Measurements from ENCODE around the gene DOCK4. TPM values are rescaled to one million over a fixed set of nuclear protein-coding genes. Genes with fewer than 3 reads are reported as not detected.

Gene DOCK4
- total and polyA plus RNA-seq, 2 of the 8 experiments (the other 6 are each of a cell fraction or from before 2014, with no cell fraction given) = 5.1 to 23.6 TPM

DNA sequence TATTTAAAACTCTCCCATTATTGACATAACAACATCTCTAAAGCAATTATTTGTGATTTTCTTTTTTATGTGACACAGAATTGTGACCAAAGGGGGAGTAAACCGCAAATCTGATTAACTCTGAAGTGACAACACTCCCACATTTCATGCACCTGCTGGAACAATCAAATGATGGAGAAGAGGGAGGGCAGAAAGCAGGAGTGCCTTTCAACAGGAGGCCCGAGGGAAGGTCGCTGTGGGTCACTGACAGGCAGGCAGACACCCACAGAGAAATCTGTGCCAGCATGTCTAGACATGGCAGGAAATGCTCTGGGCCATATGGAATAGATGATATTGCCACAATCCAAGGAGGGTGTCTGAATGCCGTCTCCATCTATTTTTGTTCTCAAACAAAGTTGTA, 247.3 kb downstream of the DOCK4 start:
- no peak overlapping the region for H2BK15ac ChIP-seq (ENCODE audit: low read length)
- DNase-seq (ENCODE audit: low read depth in 1 of 2, low spot score in 2 of 2) (no peak), FAIRE-seq (no peak)

More for the DNA sequence above, 247.3 kb downstream of the DOCK4 start:
- H2BK120ac ChIP-seq (replicated peaks; ENCODE audit: low read depth, low read length) = no peak overlapping the region
- no peak overlapping the region for H3K56ac ChIP-seq (replicated peaks; ENCODE audit: insufficient read length, low read depth, low read length)
- H3K4me2 ChIP-seq (ENCODE audit: insufficient read depth in 1 of 2, low read depth in 2 of 2, low read length in 2 of 2) = no peak overlapping the region
- CTCF ChIA-PET (ENCODE audit: partially characterized antibody) = interaction anchor here (1.0 kb wide), 1 partner anchor 218 kb away, joined by 3 read pairs; no protein-coding TSS in a partner anchor
- no peak overlapping the region for H3K23ac ChIP-seq (ENCODE audit: insufficient read length)
- no peak overlapping the region for H4K5ac ChIP-seq (ENCODE audit: insufficient read length, low read depth, low read length)
- no peak overlapping the region for H3K27ac ChIP-seq (ENCODE audit: low read depth, low read length)
- H3K23me2 ChIP-seq (ENCODE audit: low read depth, low read length) = no peaks in the 10 kb centered on the region
- no peaks in the 10 kb centered on the region for H3K9me3 ChIP-seq (ENCODE audit: insufficient read depth in 2 of 2, low read depth in 1 of 2, low read length in 1 of 2)
- no peak overlapping the region for H3K4me3 ChIP-seq (ENCODE audit: extremely low read depth in 1 of 4, insufficient read depth in 2 of 4, low read depth in 3 of 4, low read length in 4 of 4)
- no peak overlapping the region for H2BK12ac ChIP-seq (ENCODE audit: low read depth, low read length)
- no peak overlapping the region for H3K14ac ChIP-seq (ENCODE audit: insufficient read length)
- H3K27me3 ChIP-seq (replicated peaks in 1 of 4; ENCODE audit: control insufficient read depth in 3 of 4, extremely low read depth in 1 of 4, insufficient read depth in 3 of 4, low read length in 3 of 4) = no peaks in the 10 kb centered on the region
- TF ChIP-seq SIX5 (IDR thresholded peaks at IDR 0.05; ENCODE audit: low read depth, low read length) (no peak), TAF1 (IDR thresholded peaks at IDR 0.05; ENCODE audit: low read depth, low read length) (no peak), KDM1A (IDR thresholded peaks at IDR 0.05; ENCODE audit: borderline replicate concordance, low read length) (no peak), TAF7 (optimal IDR thresholded peaks at IDR 0.05; ENCODE audit: borderline replicate concordance, low read depth, low read length) (no peak), RBBP5 (IDR thresholded peaks at IDR 0.05; ENCODE audit: borderline replicate concordance, low read depth, low read length) (no peak), BRCA1 (IDR thresholded peaks at IDR 0.05; ENCODE audit: low read depth, low read length) (no peak), BCL11A (IDR thresholded peaks at IDR 0.05; ENCODE audit: low read depth in 2 of 2, low read length in 2 of 2) (no peak), ZNF274 (IDR thresholded peaks at IDR 0.05; ENCODE audit: borderline replicate concordance, extremely low read depth, low read length) (no peak), GTF2F1 (IDR thresholded peaks at IDR 0.05; ENCODE audit: borderline replicate concordance, low read depth, low read length) (no peak), RNF2 (IDR thresholded peaks at IDR 0.05; ENCODE audit: borderline replicate concordance, low read depth, low read length, missing control alignments, poor library complexity, severe bottlenecking) (no peak), CHD2 (IDR thresholded peaks at IDR 0.05; ENCODE audit: low read length) (no peak)
- no peaks in the 10 kb centered on the region for H3K79me1 ChIP-seq (ENCODE audit: low read depth, low read length)
- H2BK20ac ChIP-seq (ENCODE audit: low read length) = no peak overlapping the region
- H3K18ac ChIP-seq (ENCODE audit: extremely low read depth, low read length) = no peak overlapping the region
- H3K4ac ChIP-seq (replicated peaks; ENCODE audit: insufficient read length, low read depth, low read length) = no peak overlapping the region
- no peak overlapping the region for H2AK5ac ChIP-seq (ENCODE audit: low read depth, low read length)
- peaks cover 0 to 2% (median 0%) of the 10 kb centered on the region in 4 experiments; a peak in 1 of 7 replicates for H3K4me1 ChIP-seq (replicated peaks in 1 of 4; ENCODE audit: control insufficient read depth in 3 of 4, insufficient read depth in 4 of 4, low read length in 3 of 4)
- H3K9ac ChIP-seq (replicated peaks in 1 of 4; ENCODE audit: extremely low read depth in 1 of 4, low read depth in 3 of 4, low read length in 3 of 4) = no peak overlapping the region
- H4K91ac ChIP-seq (replicated peaks; ENCODE audit: insufficient read length, low read length) = no peak overlapping the region
- H3K36me3 ChIP-seq (ENCODE audit: control insufficient read depth in 2 of 4, insufficient read depth in 4 of 4, low read length in 3 of 4) = no peaks in the 10 kb centered on the region
- H3K79me2 ChIP-seq (ENCODE audit: control insufficient read depth in 1 of 2, insufficient read depth in 2 of 2, low read length in 2 of 2) = no peaks in the 10 kb centered on the region
- no peak overlapping the region for H4K8ac ChIP-seq (ENCODE audit: extremely low read depth, insufficient read depth, low read length)
- no peak overlapping the region for H2AFZ ChIP-seq (ENCODE audit: low read length)
- H4K20me1 ChIP-seq (replicated peaks in 1 of 2; ENCODE audit: control insufficient read depth in 1 of 2, insufficient read depth in 2 of 2, low read length in 2 of 2) = no peaks in the 10 kb centered on the region
- 87% methylated on average over 4 of the region's 4 CpGs; no CpG with 5 or more reads in 1 of the 2 experiments for WGBS, 2 experiments (ENCODE audit: extremely low coverage in 1 of 2, insufficient coverage in 1 of 2, insufficient read length in 1 of 2, insufficient replicate concordance in 2 of 2, low coverage in 1 of 2, low lambda C conversion rate in 2 of 2, missing lambda C conversion rate in 1 of 2)
- POLR2A ChIA-PET (ENCODE audit: partially characterized antibody) = no interaction called here
- H2BK5ac ChIP-seq (ENCODE audit: low read depth, low read length) = no peak overlapping the region

All from H1 (cell line).